Measurements from ENCODE around the gene CFAP43.

Gene CFAP43

GRCh38 chr10:104231784-104232612 lies at the start of gene CFAP43:
Gene CFAP43 (minus strand): TSS chr10:104232364. CDS start chr10:104232246, 118 bp downstream.
- Histone ChIP-seq H3K27me3 (ENCODE audit: control insufficient read depth in 1 of 2, insufficient read depth in 2 of 2, low read length in 2 of 2) (no peaks in the 10 kb centered on the region), H3K9ac (ENCODE audit: low read length) (no peak within 1 kb of the TSS), H3K4me3 (ENCODE audit: low read depth in 1 of 2, low read length in 2 of 2) (peak within 1 kb of the TSS; percentile 76 to 88), H3K36me3 (ENCODE audit: insufficient read depth, low read length) (no peaks in the 10 kb centered on the region), H3K27ac (ENCODE audit: low read depth, low read length) (no peak within 1 kb of the TSS), H3K9me3 (ENCODE audit: low read length) (no peaks in the 10 kb centered on the region), H3K4me1 (ENCODE audit: insufficient read depth, low read length) (peaks cover 3% of the 10 kb centered on the region)

GRCh38 chr10:104281694-104282093 lies 49.5 kb upstream of the CFAP43 start:
- Histone ChIP-seq H3K4me1 (ENCODE audit: insufficient read depth, low read length) (no peaks in the 10 kb centered on the region), H3K27ac (ENCODE audit: low read depth, low read length) (no peak overlapping the region), H3K9ac (ENCODE audit: low read length) (no peak overlapping the region), H3K36me3 (ENCODE audit: insufficient read depth, low read length) (no peaks in the 10 kb centered on the region), H3K4me3 (ENCODE audit: low read depth in 1 of 2, low read length in 2 of 2) (no peak overlapping the region), H3K27me3 (ENCODE audit: control insufficient read depth in 1 of 2, insufficient read depth in 2 of 2, low read length in 2 of 2) (no peaks in the 10 kb centered on the region), H3K9me3 (ENCODE audit: low read length) (no peaks in the 10 kb centered on the region)

GRCh38 chr10:104279550-104280259 lies 47.5 kb upstream of the CFAP43 start:
- no peaks in the 10 kb centered on the region for H3K9me3 ChIP-seq (ENCODE audit: low read length)
- H3K4me3 ChIP-seq (ENCODE audit: low read depth in 1 of 2, low read length in 2 of 2) = no peak overlapping the region
- H3K4me1 ChIP-seq (ENCODE audit: insufficient read depth, low read length) = peaks cover 4% of the 10 kb centered on the region
- H3K36me3 ChIP-seq (ENCODE audit: insufficient read depth, low read length) = no peaks in the 10 kb centered on the region
- H3K27me3 ChIP-seq (ENCODE audit: control insufficient read depth in 1 of 2, insufficient read depth in 2 of 2, low read length in 2 of 2) = peaks cover 0 to 13% of the 10 kb centered on the region in 2 donors
- no peak overlapping the region for H3K9ac ChIP-seq (ENCODE audit: low read length)
- no peak overlapping the region for H3K27ac ChIP-seq (ENCODE audit: low read depth, low read length)

- Histone ChIP-seq H3K4me1 (ENCODE audit: insufficient read depth, low read length) (peaks cover 5% of the 10 kb centered on the region), H3K4me3 (ENCODE audit: low read depth in 1 of 2, low read length in 2 of 2) (no peak overlapping the region), H3K9me3 (ENCODE audit: low read length) (no peaks in the 10 kb centered on the region), H3K9ac (ENCODE audit: low read length) (no peak overlapping the region), H3K36me3 (ENCODE audit: insufficient read depth, low read length) (no peaks in the 10 kb centered on the region), H3K27me3 (ENCODE audit: control insufficient read depth in 1 of 2, insufficient read depth in 2 of 2, low read length in 2 of 2) (peaks cover 7 to 18% of the 10 kb centered on the region in 2 donors), H3K27ac (ENCODE audit: low read depth, low read length) (no peak overlapping the region)
Observed at GRCh38 chr10:104277785-104278184, 45.6 kb upstream of the CFAP43 start.

- Histone ChIP-seq H3K36me3 (ENCODE audit: insufficient read depth, low read length) (no peaks in the 10 kb centered on the region), H3K4me3 (ENCODE audit: low read depth in 1 of 2, low read length in 2 of 2) (no peak overlapping the region), H3K9ac (ENCODE audit: low read length) (no peak overlapping the region), H3K9me3 (ENCODE audit: low read length) (no peaks in the 10 kb centered on the region), H3K27ac (ENCODE audit: low read depth, low read length) (no peak overlapping the region), H3K27me3 (ENCODE audit: control insufficient read depth in 1 of 2, insufficient read depth in 2 of 2, low read length in 2 of 2) (peaks cover 7 to 18% of the 10 kb centered on the region in 2 donors), H3K4me1 (ENCODE audit: insufficient read depth, low read length) (peaks cover 5% of the 10 kb centered on the region)
Observed at GRCh38 chr10:104276192-104276591, 44.0 kb upstream of the CFAP43 start.

- peaks cover 5% of the 10 kb centered on the region for H3K4me1 ChIP-seq (ENCODE audit: insufficient read depth, low read length)
- H3K9ac ChIP-seq (ENCODE audit: low read length) = no peak overlapping the region
- no peak overlapping the region for H3K27ac ChIP-seq (ENCODE audit: low read depth, low read length)
- H3K27me3 ChIP-seq (ENCODE audit: control insufficient read depth in 1 of 2, insufficient read depth in 2 of 2, low read length in 2 of 2) = peaks cover 7 to 18% of the 10 kb centered on the region in 2 donors
- H3K36me3 ChIP-seq (ENCODE audit: insufficient read depth, low read length) = no peaks in the 10 kb centered on the region
- no peak overlapping the region for H3K4me3 ChIP-seq (ENCODE audit: low read depth in 1 of 2, low read length in 2 of 2)
- H3K9me3 ChIP-seq (ENCODE audit: low read length) = no peaks in the 10 kb centered on the region
Observed at GRCh38 chr10:104274762-104275721, 42.9 kb upstream of the CFAP43 start.

- Histone ChIP-seq H3K9ac (ENCODE audit: low read length) (no peak overlapping the region), H3K36me3 (ENCODE audit: insufficient read depth, low read length) (no peaks in the 10 kb centered on the region), H3K4me3 (ENCODE audit: low read depth in 1 of 2, low read length in 2 of 2) (no peak overlapping the region), H3K9me3 (ENCODE audit: low read length) (no peaks in the 10 kb centered on the region), H3K4me1 (ENCODE audit: insufficient read depth, low read length) (peaks cover 11% of the 10 kb centered on the region), H3K27ac (ENCODE audit: low read depth, low read length) (no peak overlapping the region), H3K27me3 (ENCODE audit: control insufficient read depth in 1 of 2, insufficient read depth in 2 of 2, low read length in 2 of 2) (peaks cover 7 to 18% of the 10 kb centered on the region in 2 donors)
Observed at GRCh38 chr10:104273899-104274575, 41.9 kb upstream of the CFAP43 start.

- H3K9ac ChIP-seq (ENCODE audit: low read length) = no peak overlapping the region
- H3K9me3 ChIP-seq (ENCODE audit: low read length) = no peaks in the 10 kb centered on the region
- peaks cover 12% of the 10 kb centered on the region for H3K4me1 ChIP-seq (ENCODE audit: insufficient read depth, low read length)
- H3K36me3 ChIP-seq (ENCODE audit: insufficient read depth, low read length) = no peaks in the 10 kb centered on the region
- H3K27ac ChIP-seq (ENCODE audit: low read depth, low read length) = no peak overlapping the region
- H3K27me3 ChIP-seq (ENCODE audit: control insufficient read depth in 1 of 2, insufficient read depth in 2 of 2, low read length in 2 of 2) = peaks cover 7 to 18% of the 10 kb centered on the region in 2 donors
- H3K4me3 ChIP-seq (ENCODE audit: low read depth in 1 of 2, low read length in 2 of 2) = no peak overlapping the region
Observed at GRCh38 chr10:104273286-104273685, 41.1 kb upstream of the CFAP43 start.

GRCh38 chr10:104268713-104269645 lies 36.8 kb upstream of the CFAP43 start, which contains the start of gene GSTO2:
Gene GSTO2 (plus strand): TSS chr10:104269184. CDS start chr10:104274916, 5,732 bp downstream.
- Histone ChIP-seq H3K9me3 (ENCODE audit: low read length) (no peaks in the 10 kb centered on the region), H3K4me3 (ENCODE audit: low read depth in 1 of 2, low read length in 2 of 2) (peak within 1 kb of the TSS; percentile 85 to 96), H3K27me3 (ENCODE audit: control insufficient read depth in 1 of 2, insufficient read depth in 2 of 2, low read length in 2 of 2) (peaks cover 0 to 2% of the 10 kb centered on the region in 2 donors), H3K9ac (ENCODE audit: low read length) (peak within 1 kb of the TSS; percentile 77), H3K27ac (ENCODE audit: low read depth, low read length) (peak within 1 kb of the TSS; percentile 94), H3K4me1 (ENCODE audit: insufficient read depth, low read length) (peaks cover 12% of the 10 kb centered on the region), H3K36me3 (ENCODE audit: insufficient read depth, low read length) (peaks cover 11% of the 10 kb centered on the region)

GRCh38 chr10:104268405-104268712 lies 36.2 kb upstream of the CFAP43 start:
- peak overlapping the region; percentile 71 for H3K9ac ChIP-seq (ENCODE audit: low read length)
- peaks cover 14% of the 10 kb centered on the region for H3K36me3 ChIP-seq (ENCODE audit: insufficient read depth, low read length)
- H3K27me3 ChIP-seq (ENCODE audit: control insufficient read depth in 1 of 2, insufficient read depth in 2 of 2, low read length in 2 of 2) = no peaks in the 10 kb centered on the region
- H3K4me1 ChIP-seq (ENCODE audit: insufficient read depth, low read length) = peaks cover 12% of the 10 kb centered on the region
- H3K9me3 ChIP-seq (ENCODE audit: low read length) = no peaks in the 10 kb centered on the region
- peak overlapping the region; percentile 85 to 96 for H3K4me3 ChIP-seq (ENCODE audit: low read depth in 1 of 2, low read length in 2 of 2)
- H3K27ac ChIP-seq (ENCODE audit: low read depth, low read length) = peak overlapping the region; percentile 94
